ENCODE results near the gene KIAA0232.

KIAA0232 gene

DNA sequence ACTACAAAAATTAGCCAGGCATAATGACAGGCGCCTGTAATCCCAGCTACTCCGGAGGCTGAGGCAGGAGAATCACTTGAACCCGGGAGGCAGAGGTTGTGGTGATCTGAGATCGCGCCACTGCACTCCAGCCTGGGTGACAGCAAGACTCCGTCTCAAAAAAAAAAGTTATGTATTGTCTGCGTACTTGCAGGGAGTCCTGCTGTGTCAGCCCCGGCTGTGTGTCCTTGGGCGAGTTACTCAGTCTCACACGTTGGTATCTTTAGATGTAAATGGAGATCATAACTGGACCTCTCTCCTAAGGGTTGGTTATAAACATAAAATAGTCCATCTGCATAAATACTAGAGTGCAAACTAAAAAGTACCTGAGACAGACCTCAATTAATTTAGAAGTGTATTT lies 104.4 kb downstream of the KIAA0232 start:
- Histone ChIP-seq H3K27ac (ENCODE audit: low read length) (no peak overlapping the region), H4K20me1 (ENCODE audit: insufficient read depth, low read length) (no peaks in the 10 kb centered on the region), H3K9me3 (ENCODE audit: insufficient read depth, low read length, severe bottlenecking) (peaks cover 9% of the 10 kb centered on the region), H3K27me3 (ENCODE audit: insufficient read depth, low read length, poor library complexity) (no peaks in the 10 kb centered on the region), H3K36me3 (ENCODE audit: insufficient read depth, low read length) (peaks cover 16% of the 10 kb centered on the region), H3K79me2 (ENCODE audit: insufficient read depth, low read length) (no peaks in the 10 kb centered on the region), H3K9ac (ENCODE audit: low read depth, low read length) (no peak overlapping the region), H3K4me1 (ENCODE audit: insufficient read depth, low read length) (no peaks in the 10 kb centered on the region), H2AFZ (ENCODE audit: low read depth, low read length) (no peak overlapping the region), H3K4me3 (ENCODE audit: low read depth in 1 of 2, low read length in 2 of 2) (no peak overlapping the region), H3K4me2 (ENCODE audit: insufficient read depth, low read length) (no peak overlapping the region)
- DNase-seq (no peak), ATAC-seq (ENCODE audit: insufficient read depth, low read depth) (no peak)
- TF ChIP-seq CTCF (IDR thresholded peaks at IDR 0.05; ENCODE audit: borderline replicate concordance, extremely low read depth, low read length, poor library complexity, severe bottlenecking) (no peak), EZH2 (IDR thresholded peaks at IDR 0.05; ENCODE audit: borderline replicate concordance, low read depth, low read length, severe bottlenecking) (no peak)

DNA sequence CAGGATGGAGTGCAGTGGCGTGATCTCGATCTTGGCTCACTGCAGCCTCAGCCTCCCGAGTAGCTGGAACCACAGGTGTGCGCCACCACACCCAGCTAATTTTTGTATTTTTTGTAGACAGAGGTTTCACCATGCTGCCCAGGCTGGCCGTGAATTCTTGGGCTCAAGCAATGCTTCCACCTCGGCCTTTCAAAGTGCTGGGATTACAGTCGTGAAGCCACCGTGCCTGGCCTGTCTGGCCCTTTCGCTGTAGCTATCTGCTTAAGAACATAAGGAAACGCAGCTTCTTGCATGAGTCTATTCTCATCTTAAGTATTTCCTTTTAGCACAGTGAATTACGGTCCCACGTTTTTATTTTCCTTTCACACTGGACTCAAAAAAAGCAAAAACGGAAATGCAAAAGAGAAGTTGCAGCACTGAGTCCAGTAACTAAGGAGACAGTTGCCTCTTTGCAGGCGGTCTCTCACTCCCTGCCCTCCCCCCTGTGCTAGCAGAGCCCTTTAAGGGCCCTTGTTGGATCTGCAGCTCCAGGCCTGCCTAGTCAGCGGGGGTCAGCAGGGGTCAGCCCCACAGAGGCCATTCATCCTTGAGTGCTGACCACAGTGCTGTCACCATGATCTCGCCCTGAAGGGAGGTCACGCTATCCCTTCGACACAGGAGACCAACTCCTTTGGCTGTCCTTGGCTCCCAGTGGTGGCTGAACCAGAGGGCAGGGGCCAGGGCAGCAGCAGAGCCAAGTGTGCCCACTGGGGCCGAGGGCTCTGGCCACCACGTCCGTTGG lies 105.3 kb downstream of the KIAA0232 start:
- ATAC-seq (ENCODE audit: insufficient read depth, low read depth) (no peak), DNase-seq (no peak)
- Histone ChIP-seq H3K79me2 (ENCODE audit: insufficient read depth, low read length) (no peaks in the 10 kb centered on the region), H2AFZ (ENCODE audit: low read depth, low read length) (no peak overlapping the region), H3K27ac (ENCODE audit: low read length) (no peak overlapping the region), H3K4me3 (ENCODE audit: low read depth in 1 of 2, low read length in 2 of 2) (no peak overlapping the region), H3K4me1 (ENCODE audit: insufficient read depth, low read length) (no peaks in the 10 kb centered on the region), H3K9ac (ENCODE audit: low read depth, low read length) (no peak overlapping the region), H3K4me2 (ENCODE audit: insufficient read depth, low read length) (no peak overlapping the region), H3K9me3 (ENCODE audit: insufficient read depth, low read length, severe bottlenecking) (peaks cover 9% of the 10 kb centered on the region), H3K27me3 (ENCODE audit: insufficient read depth, low read length, poor library complexity) (no peaks in the 10 kb centered on the region), H4K20me1 (ENCODE audit: insufficient read depth, low read length) (no peaks in the 10 kb centered on the region), H3K36me3 (ENCODE audit: insufficient read depth, low read length) (peaks cover 7% of the 10 kb centered on the region; the same call in 1 of the 2 replicates)
- TF ChIP-seq CTCF (IDR thresholded peaks at IDR 0.05; ENCODE audit: borderline replicate concordance, extremely low read depth, low read length, poor library complexity, severe bottlenecking) (no peak), EZH2 (IDR thresholded peaks at IDR 0.05; ENCODE audit: borderline replicate concordance, low read depth, low read length, severe bottlenecking) (no peak)

DNA sequence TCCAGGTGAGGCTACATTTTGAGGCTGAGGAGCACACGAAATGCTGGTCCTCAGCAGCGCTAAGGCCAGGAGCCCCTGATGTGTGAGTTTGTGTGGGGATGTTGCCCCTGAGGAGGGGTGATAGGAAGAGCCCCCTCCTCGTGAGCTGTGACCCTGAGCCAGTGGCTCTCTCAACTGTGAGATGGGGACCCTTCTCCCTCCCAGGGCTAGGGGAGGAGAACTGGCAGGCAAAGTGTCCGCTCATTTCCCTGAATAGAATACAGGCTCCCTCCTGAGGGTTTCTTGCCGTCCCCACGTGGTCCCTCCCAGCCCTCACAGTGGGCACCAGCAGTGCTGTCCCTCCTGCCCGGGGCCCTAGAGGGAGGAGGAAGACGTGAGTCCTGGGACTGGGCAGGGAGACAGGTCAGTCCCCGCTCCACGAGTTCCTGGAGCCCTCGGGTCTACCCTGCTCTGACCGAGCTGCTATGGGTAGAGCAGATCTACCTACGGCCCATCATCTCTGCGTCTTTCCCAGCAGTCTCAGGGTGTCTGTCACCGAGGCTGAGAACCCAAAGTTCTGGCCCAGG lies 106.1 kb downstream of the KIAA0232 start:
- Histone ChIP-seq H3K4me3 (ENCODE audit: low read depth in 1 of 2, low read length in 2 of 2) (no peak overlapping the region), H3K4me1 (ENCODE audit: insufficient read depth, low read length) (no peaks in the 10 kb centered on the region), H3K27ac (ENCODE audit: low read length) (no peak overlapping the region)

More for the DNA sequence above, 106.1 kb downstream of the KIAA0232 start:
- H3K9me3 ChIP-seq (ENCODE audit: insufficient read depth, low read length, severe bottlenecking), result peaks cover 9% of the 10 kb centered on the region
- ATAC-seq (ENCODE audit: insufficient read depth, low read depth), result no peak
- H3K79me2 ChIP-seq (ENCODE audit: insufficient read depth, low read length), result no peaks in the 10 kb centered on the region
- no peak for DNase-seq
- no peak overlapping the region for H3K4me2 ChIP-seq (ENCODE audit: insufficient read depth, low read length)
- H3K9ac ChIP-seq (ENCODE audit: low read depth, low read length), result no peak overlapping the region
- no peak overlapping the region for H2AFZ ChIP-seq (ENCODE audit: low read depth, low read length)
- no peaks in the 10 kb centered on the region for H3K27me3 ChIP-seq (ENCODE audit: insufficient read depth, low read length, poor library complexity)
- TF ChIP-seq CTCF (IDR thresholded peaks at IDR 0.05; ENCODE audit: borderline replicate concordance, extremely low read depth, low read length, poor library complexity, severe bottlenecking) (no peak), EZH2 (IDR thresholded peaks at IDR 0.05; ENCODE audit: borderline replicate concordance, low read depth, low read length, severe bottlenecking) (no peak)
- no peaks in the 10 kb centered on the region for H3K36me3 ChIP-seq (ENCODE audit: insufficient read depth, low read length)
- no peaks in the 10 kb centered on the region for H4K20me1 ChIP-seq (ENCODE audit: insufficient read depth, low read length)
